Spleen (tissue), 11 donors: ENCODE measurements around the gene SCFD2. TPM values are rescaled to one million over a fixed set of nuclear protein-coding genes. Genes with fewer than 3 reads are reported as not detected.

Source experiments
- DNase-seq: peaks from one replicate; pipeline ENCODE4 v3.0.0-alpha.2; 2020
- H3K27ac ChIP-seq, 8 donors: fragments of 200-600 bp; sonication (generic) in 7 of 8; 1 replicate in 4 of 8; 2 replicates in 4 of 8; pipeline versions ENCODE4 v1.5.0 to v1.8.0; 2016 to 2021; ENCODE audit warnings: inconsistent platforms in 4 of 8, mild to moderate bottlenecking in 4 of 8, moderate library complexity in 1 of 8
- H3K27me3 ChIP-seq, 7 donors: fragments of 200-600 bp; sonication (generic) in 6 of 7; replicated peaks in 1 of 7; 1 replicate in 4 of 7; 2 replicates in 3 of 7; pipeline versions ENCODE4 v1.5.0 to v1.8.0; 2016 to 2021; ENCODE audit warnings: inconsistent platforms in 3 of 7, mild to moderate bottlenecking in 1 of 7
- H3K36me3 ChIP-seq, 6 donors: fragments of 200-600 bp; sonication (generic) in 5 of 6; 1 replicate in 4 of 6; 2 replicates in 2 of 6; pipeline versions ENCODE4 v1.5.0 to v1.8.0; 2016 to 2021; ENCODE audit warnings: inconsistent platforms in 2 of 6
- H3K4me1 ChIP-seq, 6 donors: fragments of 200-600 bp; sonication (generic) in 5 of 6; 1 replicate in 3 of 6; 2 replicates in 3 of 6; pipeline versions ENCODE4 v1.5.0 to v1.8.0; 2016 to 2021; ENCODE audit warnings: inconsistent platforms in 3 of 6
- H3K4me3 ChIP-seq, 8 donors: fragments of 200-600 bp; sonication (generic) in 7 of 8; 1 replicate in 4 of 8; 2 replicates in 4 of 8; pipeline versions ENCODE4 v1.5.0 to v1.8.0; 2016 to 2021; ENCODE audit warnings: inconsistent platforms in 4 of 8, mild to moderate bottlenecking in 4 of 8, moderate library complexity in 2 of 8
- H3K9me3 ChIP-seq, 8 donors: fragments of 200-600 bp; sonication (generic) in 7 of 8; 1 replicate in 4 of 8; 2 replicates in 4 of 8; pipeline versions ENCODE4 v1.5.0 to v1.8.0; 2016 to 2021; ENCODE audit warnings: inconsistent platforms in 4 of 8
- CTCF ChIP-seq, 11 experiments: fragments of 200-600 bp in 7 of 11; fragments of 450-650 bp in 4 of 11; sonication (generic) in 4 of 11; IDR thresholded peaks in 8 of 11; conservative IDR thresholded peaks in 3 of 11; 1 replicate in 7 of 11; 2 replicates in 4 of 11; pipeline versions ENCODE4 v1.4.0 to v1.8.0; 2016 to 2021; ENCODE audit warnings: antibody characterized with exemption in 11 of 11, inconsistent platforms in 4 of 11, mild to moderate bottlenecking in 1 of 11
- POLR2A ChIP-seq, 3 donors: fragments of 450-650 bp; IDR thresholded peaks; one replicate each; pipeline ENCODE4 v1.5.1; 2017; ENCODE audit warnings: antibody characterized with exemption in 3 of 3, mild to moderate bottlenecking in 1 of 3
- POLR2AphosphoS5 ChIP-seq, 3 donors: sonication (generic); formaldehyde crosslinking; IDR thresholded peaks; one replicate each; pipeline ENCODE4 v1.5.1; 2017; ENCODE audit warnings: antibody characterized with exemption in 3 of 3
- WGBS, 5 donors: extraction: QIAGEN DNeasy Blood & Tissue Kit in 3 of 5; methylation state at CpG; one replicate each; pipeline versions ENCODE4 v1.1.5 to v1.1.7; 2013 to 2018; 5-methylcytosine and 5-hydroxymethylcytosine counted together
- intact Hi-C: fragments of 100-400 bp; cut with DNase I; formaldehyde crosslinking; loops from one replicate; pipeline ENCODE4 v1.15.0; 2023; ENCODE audit warnings: low total_unique reads
- polyA plus RNA-seq, 3 donors: library from polyadenylated mRNA; stranded (reverse); fragments of 200-250 nt; gene quantifications; one replicate each; pipeline ENCODE4 v1.2.1, GENCODE V29; 2013
- total RNA-seq, 7 donors: library from RNA; depleted of rRNA in 3 of 7; stranded (reverse); fragments of >200 nt in 3 of 7; fragmentation: NEBNext Ultra II Directional in 4 of 7; extraction: Animal tissue kit (Norgen Biotek cat#: 25700) in 4 of 7; gene quantifications; one replicate each; pipeline versions ENCODE4 v1.1.0 to v1.2.1, GENCODE V29; 2016 to 2021
- donor health status: healthy with polysubstance abuse.
- donor health status: DM: no; HTN: no; CAD: no; lungs with moderate emphysema.
- donor health status: DM: no; HTN: no; CAD: no.
- donor health status: Bipolar disorder and iron deficiency.
- donor health status: healthy.
- donor health status: DM: no; HTN: no; CAD: no.
- donor health status: DM: yes; HTN: yes; CAD: no.

SCFD2 gene
- total and polyA plus RNA-seq, 10 donors = 3.6 to 42.1 (median 21.1) TPM

- H3K36me3 ChIP-seq = no peaks in the 10 kb centered on the region
- no peaks in the 10 kb centered on the region for H3K9me3 ChIP-seq
- no peaks in the 10 kb centered on the region for H3K27me3 ChIP-seq
- no peak for DNase-seq
- no peak overlapping the region for H3K27ac ChIP-seq
- intact Hi-C loops = no loop called here
- 90 to 96% (median 93%) methylated on average over 3 of the region's 3 CpGs for WGBS, 5 donors
- H3K4me1 ChIP-seq = peaks cover 0 to 16% (median 0%) of the 10 kb centered on the region in 6 donors
- no peak overlapping the region for H3K4me3 ChIP-seq
- TF ChIP-seq CTCF (IDR thresholded peaks at IDR 0.05 in 8 of 11, conservative IDR thresholded peaks at IDR 0.05 in 3 of 11) (no peak), POLR2AphosphoS5 (IDR thresholded peaks at IDR 0.05) (no peak), POLR2A (IDR thresholded peaks at IDR 0.05) (no peak)
Measured at GRCh38 chr4:52850406-52851124, 515.3 kb downstream of the SCFD2 start.

- H3K4me1 ChIP-seq = peaks cover 0 to 11% (median 3%) of the 10 kb centered on the region in 6 donors
- no peaks in the 10 kb centered on the region for H3K36me3 ChIP-seq
- DNase-seq = no peak
- no peak overlapping the region for H3K4me3 ChIP-seq
- intact Hi-C loops = no loop called here
- H3K9me3 ChIP-seq = no peaks in the 10 kb centered on the region
- WGBS, 5 donors = 81 to 91% (median 88%) methylated on average over 6 of the region's 6 CpGs
- TF ChIP-seq CTCF (IDR thresholded peaks at IDR 0.05 in 8 of 11, conservative IDR thresholded peaks at IDR 0.05 in 3 of 11) (no peak), POLR2AphosphoS5 (IDR thresholded peaks at IDR 0.05) (no peak)
- H3K27ac ChIP-seq = no peak overlapping the region
- no peaks in the 10 kb centered on the region for H3K27me3 ChIP-seq
Measured at GRCh38 chr4:52848254-52848653, 517.6 kb downstream of the SCFD2 start.

GRCh38 chr4:52846502-52846901, 519.4 kb downstream of the SCFD2 start:
- TF ChIP-seq POLR2AphosphoS5 (IDR thresholded peaks at IDR 0.05) = no peak
- TF ChIP-seq POLR2A (IDR thresholded peaks at IDR 0.05) = no peak
- TF ChIP-seq CTCF (IDR thresholded peaks at IDR 0.05 in 8 of 11, conservative IDR thresholded peaks at IDR 0.05 in 3 of 11) = no peak
- intact Hi-C loops = no loop called here
- Histone ChIP-seq H3K36me3 (no peaks in the 10 kb centered on the region), H3K27ac (no peak overlapping the region), H3K9me3 (no peaks in the 10 kb centered on the region), H3K4me1 (peaks cover 0 to 15% (median 3%) of the 10 kb centered on the region in 6 donors), H3K4me3 (no peak overlapping the region), H3K27me3 (no peaks in the 10 kb centered on the region)
- DNase-seq = no peak
- 73 to 95% (median 86%) methylated on average over 2 of the region's 2 CpGs for WGBS, 5 donors

- H3K27ac ChIP-seq = peak overlapping the region in 1 of 8 donors; percentile 19
- WGBS, 5 donors = 91 to 98% (median 94%) methylated on average over 2 of the region's 2 CpGs
- intact Hi-C loops = no loop called here
- H3K9me3 ChIP-seq = no peaks in the 10 kb centered on the region
- H3K27me3 ChIP-seq = no peaks in the 10 kb centered on the region
- H3K4me1 ChIP-seq = peaks cover 0 to 15% (median 3%) of the 10 kb centered on the region in 6 donors
- TF ChIP-seq CTCF (IDR thresholded peaks at IDR 0.05 in 8 of 11, conservative IDR thresholded peaks at IDR 0.05 in 3 of 11) = no peak
- no peak for TF ChIP-seq POLR2A (IDR thresholded peaks at IDR 0.05)
- TF ChIP-seq POLR2AphosphoS5 (IDR thresholded peaks at IDR 0.05) = no peak
- DNase-seq = no peak
- H3K4me3 ChIP-seq = no peak overlapping the region
- H3K36me3 ChIP-seq = no peaks in the 10 kb centered on the region
Measured at GRCh38 chr4:52844596-52844995, 521.3 kb downstream of the SCFD2 start.
